A673 (cell line): ENCODE results near the gene RAP1GAP2. TPM values are rescaled to one million over a fixed set of nuclear protein-coding genes. Genes with fewer than 3 reads are reported as not detected.

Experiments
- BruUV-seq: library from RNA; stranded (reverse); fragments of 400-500 nt; replicated peaks from 2 replicates; lab custom pipeline; 2021; lab: Mats Ljungman, UMichigan
- CTCF ChIA-PET: fragments of 300-600 bp; sonication (Branson Sonifier 250); formaldehyde crosslinking; loops from one replicate; lab custom pipeline; 2022; ENCODE audit warnings: antibody characterized with exemption; lab: Charles Lee
- POLR2A ChIA-PET: fragments of 300-600 bp; sonication (Branson Sonifier 250); formaldehyde crosslinking; loops from one replicate; lab custom pipeline; 2022; ENCODE audit warnings: antibody characterized with exemption; ENCODE audit not compliant: low non-redundant PET; lab: Charles Lee
- DNase-seq: peaks from one replicate; pipeline ENCODE4 v3.0.0-alpha.2; 2015; ENCODE audit warnings: low spot score
- H3K27ac ChIP-seq: fragments of 200-600 bp; sonication (generic); 2 replicates; pipeline ENCODE4 v1.5.1; 2016; ENCODE audit warnings: mixed run types, low read depth, mild to moderate bottlenecking, mixed read lengths, antibody characterized with exemption, low read length; ENCODE audit not compliant: poor library complexity, severe bottlenecking
- H3K27me3 ChIP-seq: fragments of 200-600 bp; sonication (generic); replicated peaks from 2 replicates; pipeline ENCODE4 v1.6.1; 2017; ENCODE audit warnings: mixed run types, low read depth, mild to moderate bottlenecking, mixed read lengths, antibody characterized with exemption, low read length; ENCODE audit not compliant: insufficient read depth, poor library complexity
- H3K36me3 ChIP-seq: fragments of 200-600 bp; sonication (generic); 2 replicates; pipeline ENCODE4 v1.6.1; 2016; ENCODE audit warnings: mixed run types, mild to moderate bottlenecking, mixed read lengths, antibody characterized with exemption, low read length; ENCODE audit not compliant: insufficient read depth, poor library complexity, severe bottlenecking
- H3K4me1 ChIP-seq: fragments of 200-600 bp; sonication (generic); 2 replicates; pipeline ENCODE4 v1.6.1; 2017; ENCODE audit warnings: mixed run types, mild to moderate bottlenecking, mixed read lengths, antibody characterized with exemption, low read length; ENCODE audit not compliant: insufficient read depth, poor library complexity, severe bottlenecking
- H3K4me3 ChIP-seq: fragments of 200-600 bp; sonication (generic); 2 replicates; pipeline ENCODE4 v1.5.1; 2016; ENCODE audit warnings: low read depth, mixed run types, mild to moderate bottlenecking, mixed read lengths, low read length; ENCODE audit not compliant: poor library complexity, severe bottlenecking
- H3K9me3 ChIP-seq: fragments of 200-600 bp; sonication (generic); 2 replicates; pipeline ENCODE4 v1.6.1; 2016; ENCODE audit warnings: mixed run types, low read depth, mild to moderate bottlenecking, mixed read lengths, antibody characterized with exemption, low read length; ENCODE audit not compliant: poor library complexity, severe bottlenecking
- EZH2 ChIP-seq: fragments of 200-600 bp; sonication (generic); IDR thresholded peaks from 2 replicates; pipeline ENCODE4 v1.6.1; 2017; ENCODE audit warnings: borderline replicate concordance, low read depth, mild to moderate bottlenecking, mixed read lengths, antibody characterized with exemption, low read length; ENCODE audit not compliant: poor library complexity, severe bottlenecking
- intact Hi-C: fragments of 100-400 bp; cut with micrococcal nuclease; formaldehyde crosslinking; loops from one replicate; pipeline ENCODE4 v1.10.0; 2022; ENCODE audit not compliant: unreplicated experiment
- total RNA-seq: library from RNA; stranded (reverse); gene quantifications from 2 replicates; pipeline ENCODE4 v1.2.3, GENCODE V29; 2021
- TF ChIP-seq, protein P1 (sequence below): fragments of 300-800, 200-600 bp; sonication (generic); conservative IDR thresholded peaks from 2 replicates; pipeline ENCODE4 v1.5.1; 2017; ENCODE audit warnings: low read depth, mild to moderate bottlenecking, antibody characterized with exemption, low read length, moderate library complexity, mixed read lengths

The RAP1GAP2 gene
- total RNA-seq, 1 experiment from 2014 or later = 0.06 TPM

DNA sequence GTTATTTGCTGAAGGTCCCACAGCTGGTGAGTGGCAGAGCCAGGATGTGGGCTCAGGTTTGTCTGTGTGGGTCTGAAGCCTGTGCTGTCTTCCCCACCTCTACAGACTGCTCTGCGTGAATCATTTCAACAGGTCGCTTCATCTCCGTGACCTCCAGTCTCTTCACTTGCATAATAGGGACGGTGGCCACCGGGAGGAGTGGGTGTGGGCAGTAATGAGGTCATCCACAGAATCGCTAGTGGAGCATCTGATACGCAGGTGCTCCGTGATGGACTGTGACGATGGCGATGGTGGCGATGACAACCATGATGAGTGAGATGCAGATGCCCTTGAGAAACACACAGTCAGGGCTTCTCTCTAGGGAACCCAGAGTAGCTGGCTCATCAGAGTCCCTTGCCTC is 120.2 kb downstream of the RAP1GAP2 start:
- intact Hi-C loops = no loop called here
- TF ChIP-seq, protein P1, sequence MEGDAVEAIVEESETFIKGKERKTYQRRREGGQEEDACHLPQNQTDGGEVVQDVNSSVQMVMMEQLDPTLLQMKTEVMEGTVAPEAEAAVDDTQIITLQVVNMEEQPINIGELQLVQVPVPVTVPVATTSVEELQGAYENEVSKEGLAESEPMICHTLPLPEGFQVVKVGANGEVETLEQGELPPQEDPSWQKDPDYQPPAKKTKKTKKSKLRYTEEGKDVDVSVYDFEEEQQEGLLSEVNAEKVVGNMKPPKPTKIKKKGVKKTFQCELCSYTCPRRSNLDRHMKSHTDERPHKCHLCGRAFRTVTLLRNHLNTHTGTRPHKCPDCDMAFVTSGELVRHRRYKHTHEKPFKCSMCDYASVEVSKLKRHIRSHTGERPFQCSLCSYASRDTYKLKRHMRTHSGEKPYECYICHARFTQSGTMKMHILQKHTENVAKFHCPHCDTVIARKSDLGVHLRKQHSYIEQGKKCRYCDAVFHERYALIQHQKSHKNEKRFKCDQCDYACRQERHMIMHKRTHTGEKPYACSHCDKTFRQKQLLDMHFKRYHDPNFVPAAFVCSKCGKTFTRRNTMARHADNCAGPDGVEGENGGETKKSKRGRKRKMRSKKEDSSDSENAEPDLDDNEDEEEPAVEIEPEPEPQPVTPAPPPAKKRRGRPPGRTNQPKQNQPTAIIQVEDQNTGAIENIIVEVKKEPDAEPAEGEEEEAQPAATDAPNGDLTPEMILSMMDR = no peak
- no peak for TF ChIP-seq EZH2
- H3K36me3 ChIP-seq = no peaks in the 10 kb centered on the region
- no peaks in the 10 kb centered on the region for H3K27me3 ChIP-seq
- H3K9me3 ChIP-seq = no peaks in the 10 kb centered on the region
- ChIA-PET CTCF (no interaction called here), POLR2A (no interaction called here)
- H3K4me3 ChIP-seq = no peak overlapping the region
- no peak for DNase-seq
- H3K4me1 ChIP-seq = no peaks in the 10 kb centered on the region
- H3K27ac ChIP-seq = no peak overlapping the region
- no TSS peak for BruUV-seq

DNA sequence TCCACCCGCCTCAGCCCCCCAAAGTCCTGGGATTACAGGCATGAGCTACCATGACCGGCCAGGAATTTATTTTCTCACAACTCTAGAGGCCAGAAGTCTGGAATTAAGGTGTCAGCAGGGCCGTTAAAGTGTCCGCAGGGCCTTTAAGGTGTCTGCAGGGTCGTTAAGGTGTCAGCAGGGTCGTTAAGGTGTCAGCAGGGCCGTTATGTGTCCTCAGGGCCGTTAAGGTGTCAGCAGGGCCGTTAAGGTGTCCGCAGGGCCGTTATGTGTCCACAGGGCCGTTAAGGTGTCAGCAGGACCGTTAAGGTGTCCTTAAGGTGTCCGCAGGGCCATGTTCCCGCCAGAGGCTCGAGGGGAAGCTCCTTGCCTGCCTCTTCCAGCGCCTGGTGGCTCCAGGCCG is 125.2 kb downstream of the RAP1GAP2 start:
- CTCF ChIA-PET = no interaction called here
- Histone ChIP-seq H3K27me3 (no peaks in the 10 kb centered on the region), H3K4me1 (no peaks in the 10 kb centered on the region), H3K27ac (no peak overlapping the region), H3K4me3 (no peak overlapping the region), H3K9me3 (no peaks in the 10 kb centered on the region), H3K36me3 (no peaks in the 10 kb centered on the region)
- intact Hi-C loops = no loop called here
- POLR2A ChIA-PET = no interaction called here
- no TSS peak for BruUV-seq
- no peak for DNase-seq
- TF ChIP-seq, protein P1 = no peak
- TF ChIP-seq EZH2 = no peak

GRCh38 chr17:2924211-2924610 is 128.0 kb downstream of the RAP1GAP2 start:
- Histone ChIP-seq H3K36me3 (no peaks in the 10 kb centered on the region), H3K4me3 (no peak overlapping the region), H3K27ac (no peak overlapping the region), H3K4me1 (no peaks in the 10 kb centered on the region), H3K9me3 (no peaks in the 10 kb centered on the region), H3K27me3 (no peaks in the 10 kb centered on the region)
- CTCF ChIA-PET = no interaction called here
- BruUV-seq = no TSS peak
- TF ChIP-seq, protein P1 = no peak
- no peak for TF ChIP-seq EZH2
- POLR2A ChIA-PET = no interaction called here
- no peak for DNase-seq
- intact Hi-C loops = no loop called here
